Measurements from ENCODE around the gene RIMKLA.

Gene RIMKLA

DNA sequence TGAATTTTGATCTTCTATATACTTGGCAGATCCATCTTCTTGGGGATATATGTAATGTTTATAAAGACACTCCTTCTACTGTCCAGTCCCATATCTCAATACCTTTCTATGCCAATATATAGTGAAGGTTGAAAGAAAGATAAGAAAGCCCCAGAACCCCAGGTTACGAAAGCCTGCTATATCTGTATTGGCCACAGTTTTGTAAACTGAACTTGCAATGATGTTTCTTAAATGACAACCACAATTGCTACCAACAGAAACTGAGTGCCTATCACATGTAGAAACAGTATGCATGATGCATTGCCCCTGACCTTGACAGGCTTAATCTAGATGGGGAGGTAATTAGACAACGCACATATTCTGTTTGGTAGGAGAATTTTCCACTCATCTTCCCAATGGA is 7.8 kb upstream of the RIMKLA start:
- no peak for DNase-seq (ENCODE audit: low spot score)

DNA sequence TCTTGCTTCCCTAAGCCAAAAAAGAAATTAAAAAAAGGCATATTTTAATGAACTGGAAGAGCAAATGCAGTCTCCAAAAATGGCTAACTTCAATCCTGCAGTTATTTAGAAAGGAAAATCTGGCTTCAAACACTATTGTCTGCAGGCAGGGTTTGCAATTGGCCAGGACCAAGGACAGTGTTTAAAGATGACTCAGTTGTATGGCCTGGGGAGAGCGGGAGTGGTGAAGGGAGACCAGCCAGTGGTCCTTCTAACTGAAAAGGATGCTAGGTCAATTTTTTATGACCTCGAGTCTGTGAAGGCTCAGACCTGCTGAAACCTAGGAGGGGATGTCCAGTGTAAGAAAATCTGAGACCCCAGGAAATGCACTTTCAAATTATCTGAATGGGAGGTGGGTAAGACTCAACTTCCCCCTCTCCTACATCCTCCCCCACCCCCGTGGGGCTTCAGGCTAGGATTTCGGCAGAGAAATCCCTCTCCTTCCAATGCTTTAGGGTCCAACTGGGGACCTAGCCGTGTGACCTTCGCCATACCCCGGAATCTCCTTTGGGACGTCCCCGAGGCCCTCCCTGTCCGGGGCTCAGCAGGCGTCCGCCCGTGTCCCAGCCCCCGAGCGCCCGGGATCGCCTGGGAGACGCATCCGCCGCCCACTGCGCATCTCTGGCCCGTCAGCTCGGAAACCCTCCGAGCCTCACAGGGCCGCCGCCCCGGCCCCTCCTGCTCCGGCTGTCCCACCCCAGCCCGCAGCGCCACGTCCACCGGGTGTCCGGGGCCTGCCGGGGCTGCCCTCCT is 602 bp upstream of the RIMKLA start:
- DNase-seq (ENCODE audit: low spot score), result no peak

DNA sequence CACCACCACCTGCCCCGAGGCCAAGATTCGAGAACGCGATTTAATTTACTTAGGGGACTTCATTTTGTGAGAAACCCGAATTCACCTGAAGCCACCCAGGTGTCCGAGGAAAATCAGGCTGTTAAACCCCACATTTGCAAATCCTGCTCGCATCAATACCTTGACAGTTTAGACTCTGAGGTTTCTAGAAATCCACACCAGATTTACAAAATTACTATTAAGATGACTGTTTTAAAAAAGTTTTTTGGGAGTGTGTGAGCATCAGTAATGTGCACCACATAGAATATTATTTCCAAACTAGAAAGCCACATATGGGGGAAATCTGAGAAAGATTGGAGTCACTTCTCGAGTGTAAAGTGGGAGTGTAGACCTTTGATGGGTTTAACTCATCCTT is 685 bp downstream of the RIMKLA start:
- no peak for DNase-seq (ENCODE audit: low spot score)

DNA sequence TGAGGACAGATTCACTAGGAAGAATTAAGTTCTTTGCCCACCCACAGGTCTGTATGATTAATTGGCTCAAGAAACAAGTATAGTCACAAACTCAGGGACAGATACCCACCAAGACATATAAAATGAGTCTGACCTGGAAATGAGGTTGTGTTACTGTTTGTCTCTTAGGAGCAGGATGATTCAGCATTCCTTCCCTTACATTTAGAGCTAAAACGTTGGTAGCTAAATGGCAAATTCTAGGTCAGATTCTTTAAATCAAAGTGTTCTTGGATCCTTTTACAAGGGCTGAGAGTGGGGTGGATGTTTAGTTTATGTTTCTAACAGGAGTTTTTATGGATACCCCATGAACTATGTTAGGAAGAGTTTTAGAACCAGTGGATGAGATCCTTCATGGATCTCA is 4.7 kb downstream of the RIMKLA start:
- DNase-seq (ENCODE audit: low spot score), result no peak

DNA sequence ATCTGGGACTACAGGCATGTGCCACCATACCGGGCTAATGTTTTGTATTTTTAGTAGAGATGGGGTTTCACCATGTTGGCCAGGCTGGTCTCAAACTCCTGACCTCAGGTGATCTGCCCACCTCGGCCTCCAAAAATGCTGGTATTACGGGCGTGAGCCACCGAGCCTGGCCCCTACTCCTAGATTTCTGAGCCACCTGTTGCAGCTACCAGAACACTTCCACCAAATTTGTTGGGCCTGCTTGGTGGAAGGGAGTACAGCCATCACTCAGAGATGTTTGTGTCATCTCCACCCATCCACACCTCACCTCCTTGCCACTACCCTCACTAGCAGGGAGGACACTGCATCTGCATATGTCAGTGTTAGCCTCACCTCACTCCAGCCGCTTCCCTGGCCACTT is 5.5 kb downstream of the RIMKLA start:
- no peak for DNase-seq (ENCODE audit: low spot score)

DNA sequence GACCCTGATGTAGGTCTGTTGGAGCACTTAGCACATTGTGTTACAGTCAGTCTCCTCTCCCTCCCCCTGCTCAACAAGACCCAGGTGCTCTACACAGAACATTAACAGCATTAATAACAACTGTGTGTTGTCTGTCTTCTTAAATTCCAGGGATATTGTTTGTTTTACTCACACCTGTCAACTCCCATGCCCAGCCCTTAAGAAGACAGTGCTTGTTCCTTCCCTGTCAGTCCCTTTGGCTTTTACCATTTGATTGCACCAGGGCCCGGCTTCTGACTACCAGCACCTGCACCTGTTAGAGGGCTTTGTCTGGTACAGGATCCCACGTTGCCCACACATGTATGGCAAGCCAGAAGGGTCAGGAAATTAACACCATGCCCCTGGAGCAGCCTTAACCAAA is 11.7 kb downstream of the RIMKLA start:
- DNase-seq (ENCODE audit: low spot score), result no peak

DNA sequence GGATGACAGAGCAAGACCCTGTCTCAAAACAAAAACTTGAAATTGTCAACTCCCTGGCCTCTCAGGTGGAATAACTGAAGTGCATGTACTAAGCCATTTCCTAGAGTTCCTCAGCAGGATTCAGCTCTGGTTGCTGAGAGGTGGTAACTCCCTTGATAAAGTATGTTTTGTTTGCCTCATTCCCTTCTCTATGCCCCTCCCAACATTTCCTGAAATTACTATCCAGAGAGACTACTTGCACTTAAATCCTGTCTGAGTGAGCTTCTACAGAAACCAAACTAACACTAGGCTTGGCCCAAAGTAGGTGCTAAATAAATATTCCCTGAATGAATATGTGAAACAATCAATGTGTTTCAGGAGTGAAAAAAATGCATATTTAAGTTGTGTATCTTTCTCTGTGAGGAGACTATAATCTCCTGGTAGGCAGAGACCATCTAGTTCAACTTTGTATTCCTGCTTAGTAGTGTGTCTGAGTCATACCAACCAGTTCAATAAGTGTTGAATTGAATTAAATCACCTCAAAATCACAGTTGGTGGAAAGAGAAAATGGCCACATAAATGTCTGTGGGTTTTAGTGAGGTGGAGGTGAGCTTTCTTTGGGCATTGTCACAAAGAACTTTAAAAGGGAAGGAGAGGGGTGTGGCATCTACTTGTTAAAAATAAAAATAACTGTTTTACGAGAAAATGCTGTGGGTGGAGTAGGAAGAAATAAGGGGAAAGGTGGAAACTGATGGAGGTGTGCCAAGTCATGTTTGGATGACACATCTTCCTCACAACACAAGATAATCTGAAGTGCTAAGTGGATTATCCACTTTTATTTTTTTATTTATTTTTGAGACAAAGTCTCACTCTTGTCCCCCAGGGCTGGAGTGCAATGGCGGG is 12.6 kb downstream of the RIMKLA start:
- DNase-seq (ENCODE audit: low spot score), result no peak

DNA sequence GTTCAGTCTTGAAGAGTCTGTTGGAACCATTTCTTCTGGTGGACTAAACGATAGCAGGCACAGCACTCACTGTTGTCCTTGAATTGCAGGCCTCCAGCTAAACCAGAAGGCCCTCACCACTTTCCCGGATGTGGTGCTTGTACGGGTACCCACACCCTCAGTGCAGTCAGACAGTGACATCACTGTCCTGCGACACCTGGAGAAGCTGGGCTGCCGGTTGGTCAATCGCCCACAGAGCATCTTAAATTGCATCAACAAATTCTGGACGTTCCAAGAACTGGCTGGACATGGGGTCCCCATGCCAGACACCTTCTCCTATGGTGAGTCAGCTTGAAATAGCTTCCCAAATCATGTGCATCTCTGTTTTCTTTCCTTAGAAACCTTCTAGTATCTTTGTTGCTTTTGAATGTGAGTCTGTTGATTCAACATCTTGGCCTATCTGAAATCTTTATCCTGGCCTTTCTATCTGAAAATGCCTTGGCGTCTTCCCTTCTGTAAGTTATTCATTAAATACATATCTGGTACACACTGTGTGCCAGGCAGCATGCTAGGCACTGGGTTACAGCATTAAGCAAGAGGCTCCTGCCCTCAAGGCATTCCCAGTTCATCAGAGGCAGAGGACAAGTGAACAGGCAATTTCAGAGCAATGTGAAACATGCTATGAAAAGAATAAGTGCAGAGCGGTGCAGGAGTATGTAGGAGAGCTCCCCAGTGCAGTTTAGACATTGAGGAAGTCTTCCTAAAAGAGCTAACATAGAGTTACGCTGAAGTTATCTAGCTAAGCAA is 18.9 kb downstream of the RIMKLA start:
- DNase-seq (ENCODE audit: low spot score), result no peak

DNA sequence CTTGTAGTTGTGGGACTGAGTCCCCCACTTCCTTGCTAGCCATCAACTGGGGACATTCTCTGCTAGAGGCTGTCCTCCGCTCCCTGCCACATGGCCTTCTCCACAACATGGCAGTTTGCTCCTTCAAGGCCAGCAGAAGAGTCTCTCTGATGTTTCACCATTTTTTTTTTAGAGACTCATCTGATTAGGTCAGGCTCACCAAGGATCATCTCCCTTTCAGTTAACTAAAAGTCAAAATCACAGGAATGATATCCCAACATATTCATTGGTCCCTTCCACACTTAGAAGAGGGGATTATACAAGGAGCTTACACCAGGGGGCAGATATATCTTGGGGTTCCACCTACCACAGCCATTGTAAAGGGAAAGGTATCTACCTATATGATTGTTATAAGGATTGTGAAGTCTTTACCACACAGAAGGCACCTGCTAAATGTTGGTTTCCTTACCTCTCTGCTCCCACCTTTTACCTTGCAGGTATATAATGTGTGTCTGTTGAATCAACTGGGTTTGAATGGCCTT is 23.3 kb downstream of the RIMKLA start:
- DNase-seq (ENCODE audit: low spot score), result no peak

DNA sequence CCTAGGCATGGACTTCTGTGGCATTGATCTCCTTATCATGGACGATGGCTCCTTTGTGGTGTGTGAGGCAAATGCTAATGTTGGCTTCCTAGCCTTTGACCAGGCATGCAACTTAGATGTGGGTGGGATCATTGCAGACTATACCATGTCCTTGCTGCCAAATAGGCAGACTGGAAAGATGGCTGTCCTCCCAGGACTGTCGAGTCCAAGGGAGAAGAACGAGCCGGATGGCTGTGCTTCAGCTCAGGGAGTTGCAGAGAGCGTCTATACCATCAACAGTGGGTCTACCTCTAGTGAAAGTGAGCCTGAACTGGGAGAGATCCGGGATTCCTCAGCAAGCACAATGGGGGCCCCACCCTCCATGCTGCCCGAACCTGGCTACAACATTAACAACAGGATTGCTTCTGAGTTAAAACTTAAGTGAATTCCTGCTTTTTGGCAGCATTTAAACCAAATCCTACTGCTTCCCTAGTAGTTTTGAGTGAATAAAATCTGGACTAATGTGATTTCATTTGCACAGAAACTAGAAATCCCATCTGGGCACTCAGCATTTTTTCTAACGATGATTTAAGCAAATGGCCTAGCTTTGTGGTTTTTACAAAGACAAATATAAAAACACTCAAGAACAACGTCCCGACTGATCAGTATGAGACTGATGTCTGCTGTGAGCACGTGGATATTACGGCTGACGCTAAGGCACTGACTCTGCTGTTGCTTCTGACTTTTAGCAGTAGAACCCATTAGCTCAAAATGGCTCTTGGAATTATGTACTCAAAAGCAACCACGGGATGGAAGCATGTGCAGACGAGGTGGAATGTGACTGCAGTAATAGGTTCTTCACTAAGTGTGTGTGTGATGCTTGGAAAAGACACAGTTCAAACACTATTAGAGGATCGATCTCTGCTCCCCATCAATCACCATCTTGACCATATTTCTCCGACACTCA is 34.2 kb downstream of the RIMKLA start:
- DNase-seq (ENCODE audit: low spot score), result no peak

DNA sequence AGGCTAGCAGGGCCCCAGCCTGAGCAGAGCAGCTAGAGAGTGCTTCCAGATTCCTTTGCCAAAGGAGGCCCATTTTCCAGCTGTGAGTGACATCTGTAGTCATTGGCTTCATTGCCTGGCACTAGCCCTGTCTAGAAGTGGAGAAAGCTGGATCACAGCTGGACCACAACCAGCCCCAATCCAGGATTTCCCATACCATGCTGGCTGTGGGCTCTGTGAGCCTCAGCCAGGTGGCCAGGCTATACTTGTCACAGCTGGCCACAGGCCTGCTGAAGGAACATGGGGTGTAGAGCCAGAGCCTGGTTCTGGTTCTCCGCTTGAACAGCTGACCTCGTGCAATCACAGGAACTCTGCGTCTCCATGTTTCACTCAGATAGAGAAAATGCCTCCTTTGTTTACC is 36.6 kb downstream of the RIMKLA start:
- DNase-seq (ENCODE audit: low spot score), result no peak

DNA sequence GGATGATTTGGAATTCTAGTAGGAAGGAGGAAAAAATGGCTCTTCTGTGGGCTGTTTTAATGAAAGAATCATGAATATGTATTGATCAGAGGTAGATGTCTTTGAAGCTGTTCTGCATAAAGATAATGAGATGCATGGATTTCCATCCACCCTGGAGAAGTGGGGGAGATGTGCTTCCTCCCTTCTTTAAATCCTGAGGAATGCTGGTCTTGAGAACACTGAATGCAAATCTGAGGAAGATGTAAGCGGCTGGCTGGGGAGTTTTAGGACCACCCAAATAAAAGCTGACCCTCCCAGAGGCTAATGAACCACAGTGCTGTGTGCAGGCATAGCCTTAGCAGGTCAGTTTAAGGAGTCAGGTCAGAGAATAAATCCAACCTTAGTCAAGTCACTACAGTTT is 37.9 kb downstream of the RIMKLA start:
- no peak for DNase-seq (ENCODE audit: low spot score)

DNA sequence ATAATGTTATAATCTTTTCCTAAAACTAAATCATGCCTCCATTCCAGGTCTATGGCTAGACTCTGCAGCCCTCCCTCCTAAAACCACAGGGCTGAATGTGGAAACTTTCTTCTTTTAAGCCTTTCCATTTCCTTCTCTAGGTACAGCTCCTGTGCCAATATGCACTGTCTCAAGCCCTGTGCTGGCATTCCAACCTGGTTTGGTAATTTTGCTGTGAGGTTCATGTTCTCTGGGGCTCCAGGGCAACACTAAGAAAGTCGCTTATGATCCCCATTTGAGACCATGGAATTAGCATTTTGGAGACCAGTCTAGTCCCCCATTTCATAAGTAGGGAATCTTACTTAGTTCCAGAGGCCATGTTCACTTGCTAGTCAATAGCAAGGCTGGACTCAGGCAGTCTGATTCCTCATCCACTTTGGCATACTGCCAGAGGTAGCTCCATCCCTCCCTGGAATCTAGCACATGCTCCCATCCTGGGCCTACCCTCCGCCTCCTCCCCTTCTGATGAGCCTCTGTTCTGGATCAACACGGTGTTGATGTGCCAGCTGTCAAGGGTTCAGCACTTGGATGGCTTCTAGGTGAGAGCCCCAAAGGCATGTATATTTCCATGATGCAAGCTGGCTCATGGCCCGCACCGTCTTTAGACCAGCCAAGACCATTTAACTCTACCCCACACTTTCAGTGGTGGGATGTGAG is 38.7 kb downstream of the RIMKLA start:
- no peak for DNase-seq (ENCODE audit: low spot score)

DNA sequence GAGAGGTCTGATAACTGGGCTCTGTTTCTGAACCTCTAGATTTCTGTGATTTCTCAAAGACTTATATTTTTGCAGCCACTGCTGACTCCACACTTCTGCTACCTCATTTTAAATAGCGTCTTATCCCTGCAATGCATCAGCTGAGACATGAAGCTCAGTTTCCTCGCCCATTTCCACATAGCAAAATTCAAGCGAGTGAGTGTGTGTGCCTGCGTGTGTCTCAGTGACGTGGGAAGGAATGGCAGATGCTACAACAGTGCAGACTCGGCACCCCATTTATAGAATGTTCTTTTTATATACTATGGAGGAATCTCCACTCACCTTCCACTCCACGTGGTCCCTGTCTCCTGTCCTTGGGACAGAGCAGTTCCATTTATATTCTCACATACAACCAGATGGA is 39.5 kb downstream of the RIMKLA start:
- no peak for DNase-seq (ENCODE audit: low spot score)

DNA sequence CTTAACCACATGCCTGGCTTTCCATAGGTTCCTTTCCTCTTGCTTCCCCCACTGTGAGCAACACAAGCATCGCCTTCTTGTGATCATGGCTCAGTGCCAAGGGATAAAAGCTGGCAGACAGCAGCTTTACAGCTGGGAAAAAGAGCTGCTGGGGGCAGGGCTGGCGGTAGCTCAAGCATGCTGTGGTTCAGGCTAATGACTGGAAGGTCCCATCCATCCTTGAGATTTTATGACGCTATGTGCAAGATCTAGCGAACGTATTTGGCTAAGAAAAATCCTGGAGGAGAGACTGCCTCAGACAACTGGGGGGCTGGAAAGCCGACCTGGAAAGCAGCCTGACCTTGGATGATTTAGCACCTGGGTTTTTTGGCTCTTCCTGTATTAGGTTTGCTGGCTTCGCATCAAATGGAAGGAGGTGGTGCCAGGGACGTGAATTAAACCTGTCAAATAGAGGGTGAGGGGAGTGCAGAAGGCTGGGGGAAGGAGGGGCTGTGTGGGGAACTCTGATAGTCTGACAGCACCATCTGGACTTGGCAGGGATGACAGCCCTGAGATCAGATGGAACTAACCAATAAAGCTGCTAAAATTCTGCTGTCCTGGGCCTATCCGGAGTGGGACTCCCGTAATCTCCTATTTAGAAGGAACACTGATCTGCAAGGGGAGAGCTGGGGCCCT is 40.5 kb downstream of the RIMKLA start:
- DNase-seq (ENCODE audit: low spot score), result no peak

DNA sequence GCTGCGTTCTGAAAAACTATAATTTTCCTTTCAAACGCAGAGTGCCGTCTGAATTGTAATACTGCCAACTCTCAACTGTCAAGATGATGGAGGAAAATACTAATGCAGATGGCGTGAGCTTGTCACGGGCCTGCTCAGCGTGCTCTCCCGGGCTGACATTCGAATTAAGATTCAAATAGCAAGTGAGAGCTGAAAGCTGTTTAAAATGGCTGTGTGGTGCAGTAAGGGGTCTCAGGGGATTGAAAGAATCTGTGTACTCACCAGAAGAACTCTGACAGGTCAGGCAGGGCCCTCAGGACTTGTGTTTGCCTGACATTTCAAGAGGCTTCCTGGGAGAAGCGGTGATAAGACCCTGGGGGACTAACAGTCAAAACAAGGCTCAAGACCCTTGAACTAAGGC is 42.1 kb downstream of the RIMKLA start:
- no peak for DNase-seq (ENCODE audit: low spot score)

DNA sequence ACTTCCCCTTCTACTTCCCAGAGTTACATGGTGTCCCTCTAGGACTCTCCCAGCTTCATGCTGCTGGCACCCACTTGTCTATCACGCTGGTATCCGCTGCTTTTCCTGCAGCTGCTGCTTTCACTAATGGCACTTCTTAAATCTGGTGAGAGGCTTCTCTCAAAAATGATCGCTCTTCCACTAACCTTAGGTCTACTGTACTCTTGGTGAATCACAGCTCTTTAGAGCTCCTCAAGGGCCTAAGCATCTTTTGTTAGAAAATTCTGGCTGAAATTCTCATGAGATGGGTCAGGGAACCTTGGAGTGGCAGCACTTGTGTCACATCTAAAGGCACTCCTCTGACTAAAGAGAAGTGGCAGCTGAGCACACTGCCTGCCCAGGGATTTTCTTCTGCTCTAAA is 43.1 kb downstream of the RIMKLA start:
- no peak for DNase-seq (ENCODE audit: low spot score)

DNA sequence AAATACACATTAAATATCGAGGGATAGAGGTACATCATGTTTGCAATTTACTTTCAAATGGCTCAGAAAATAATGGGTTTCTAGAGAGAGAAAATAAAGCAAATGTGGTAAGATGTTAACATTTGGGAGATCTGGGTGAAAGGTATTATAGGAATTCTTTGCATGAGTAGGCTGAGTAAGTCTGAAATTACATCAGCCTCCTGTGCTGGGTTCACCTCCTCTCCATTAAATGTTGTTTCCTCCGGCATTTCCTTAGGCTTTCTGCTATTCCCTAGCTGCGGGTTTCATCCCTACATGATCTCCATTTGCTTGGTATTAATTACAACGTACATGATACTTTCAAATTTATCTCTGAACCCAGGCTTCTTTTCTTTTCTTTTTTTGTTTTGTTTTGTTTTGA is 43.6 kb downstream of the RIMKLA start:
- DNase-seq (ENCODE audit: low spot score), result no peak

DNA sequence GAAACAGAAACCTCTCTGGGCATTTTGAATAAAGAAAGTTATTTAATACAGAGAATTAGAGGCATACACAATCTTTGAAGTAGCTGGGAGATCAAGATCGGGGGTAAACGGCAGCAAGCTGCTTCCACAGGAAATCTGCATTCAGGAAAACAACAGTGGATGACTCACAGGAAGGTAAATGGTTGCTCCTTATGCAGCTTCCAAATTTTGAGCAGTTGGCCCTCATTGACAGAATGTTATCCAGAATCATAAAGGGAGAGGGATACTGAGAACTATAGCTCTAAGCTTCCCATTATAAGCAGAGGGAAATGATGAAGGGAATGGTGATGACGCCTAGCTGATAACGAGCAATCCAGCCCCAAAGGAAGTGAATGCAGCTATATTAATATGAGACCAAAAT is 46.6 kb downstream of the RIMKLA start:
- DNase-seq (ENCODE audit: low spot score), result no peak

DNA sequence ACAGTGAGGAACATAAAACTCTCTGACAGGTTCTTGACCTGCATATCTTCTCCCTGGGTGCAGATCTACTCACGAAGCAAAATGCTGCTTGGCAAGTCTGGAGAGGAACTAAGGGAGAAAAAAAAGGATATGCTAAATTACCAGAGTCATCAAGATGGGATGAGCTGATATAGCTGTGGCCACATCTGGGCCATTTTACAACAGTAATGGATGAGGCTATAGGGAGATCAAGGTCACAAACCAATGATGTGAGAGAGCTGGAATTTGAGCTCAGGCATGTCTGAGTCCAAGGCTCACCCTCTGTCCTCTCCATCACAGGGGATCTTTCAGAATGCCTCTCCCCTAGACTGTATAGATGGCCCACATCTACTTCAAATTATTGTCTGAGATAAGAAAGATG is 49.0 kb downstream of the RIMKLA start:
- DNase-seq (ENCODE audit: low spot score), result no peak

Data from CD4-positive, alpha-beta T cell treated with Interleukin-2 at 100 ng/mL for 4 hours (primary cell).